A673 (cell line): ENCODE results near the gene APOL6. TPM values are rescaled to one million over a fixed set of nuclear protein-coding genes. Genes with fewer than 3 reads are reported as not detected.

Experiments
- BruUV-seq: library from RNA; stranded (reverse); fragments of 400-500 nt; replicated peaks from 2 replicates; lab custom pipeline; 2021; lab: Mats Ljungman, UMichigan
- CTCF ChIA-PET: fragments of 300-600 bp; sonication (Branson Sonifier 250); formaldehyde crosslinking; loops from one replicate; lab custom pipeline; 2022; ENCODE audit warnings: antibody characterized with exemption; lab: Charles Lee
- POLR2A ChIA-PET: fragments of 300-600 bp; sonication (Branson Sonifier 250); formaldehyde crosslinking; loops from one replicate; lab custom pipeline; 2022; ENCODE audit warnings: antibody characterized with exemption; ENCODE audit not compliant: low non-redundant PET; lab: Charles Lee
- DNase-seq: peaks from one replicate; pipeline ENCODE4 v3.0.0-alpha.2; 2015; ENCODE audit warnings: low spot score
- H3K27ac ChIP-seq: fragments of 200-600 bp; sonication (generic); 2 replicates; pipeline ENCODE4 v1.5.1; 2016; ENCODE audit warnings: mixed run types, low read depth, mild to moderate bottlenecking, mixed read lengths, antibody characterized with exemption, low read length; ENCODE audit not compliant: poor library complexity, severe bottlenecking
- H3K27me3 ChIP-seq: fragments of 200-600 bp; sonication (generic); replicated peaks from 2 replicates; pipeline ENCODE4 v1.6.1; 2017; ENCODE audit warnings: mixed run types, low read depth, mild to moderate bottlenecking, mixed read lengths, antibody characterized with exemption, low read length; ENCODE audit not compliant: insufficient read depth, poor library complexity
- H3K36me3 ChIP-seq: fragments of 200-600 bp; sonication (generic); 2 replicates; pipeline ENCODE4 v1.6.1; 2016; ENCODE audit warnings: mixed run types, mild to moderate bottlenecking, mixed read lengths, antibody characterized with exemption, low read length; ENCODE audit not compliant: insufficient read depth, poor library complexity, severe bottlenecking
- H3K4me1 ChIP-seq: fragments of 200-600 bp; sonication (generic); 2 replicates; pipeline ENCODE4 v1.6.1; 2017; ENCODE audit warnings: mixed run types, mild to moderate bottlenecking, mixed read lengths, antibody characterized with exemption, low read length; ENCODE audit not compliant: insufficient read depth, poor library complexity, severe bottlenecking
- H3K4me3 ChIP-seq: fragments of 200-600 bp; sonication (generic); 2 replicates; pipeline ENCODE4 v1.5.1; 2016; ENCODE audit warnings: low read depth, mixed run types, mild to moderate bottlenecking, mixed read lengths, low read length; ENCODE audit not compliant: poor library complexity, severe bottlenecking
- H3K9me3 ChIP-seq: fragments of 200-600 bp; sonication (generic); 2 replicates; pipeline ENCODE4 v1.6.1; 2016; ENCODE audit warnings: mixed run types, low read depth, mild to moderate bottlenecking, mixed read lengths, antibody characterized with exemption, low read length; ENCODE audit not compliant: poor library complexity, severe bottlenecking
- CTCF ChIP-seq: fragments of 300-800, 200-600 bp; sonication (generic); conservative IDR thresholded peaks from 2 replicates; pipeline ENCODE4 v1.5.1; 2017; ENCODE audit warnings: low read depth, mild to moderate bottlenecking, antibody characterized with exemption, low read length, moderate library complexity, mixed read lengths
- EZH2 ChIP-seq: fragments of 200-600 bp; sonication (generic); IDR thresholded peaks from 2 replicates; pipeline ENCODE4 v1.6.1; 2017; ENCODE audit warnings: borderline replicate concordance, low read depth, mild to moderate bottlenecking, mixed read lengths, antibody characterized with exemption, low read length; ENCODE audit not compliant: poor library complexity, severe bottlenecking
- intact Hi-C: fragments of 100-400 bp; cut with micrococcal nuclease; formaldehyde crosslinking; loops from one replicate; pipeline ENCODE4 v1.10.0; 2022; ENCODE audit not compliant: unreplicated experiment
- total RNA-seq: library from RNA; stranded (reverse); gene quantifications from 2 replicates; pipeline ENCODE4 v1.2.3, GENCODE V29; 2021

Gene APOL6
- total RNA-seq, 1 experiment from 2014 or later = 6.3 TPM

GRCh38 chr22:35687461-35687860 is 39.2 kb downstream of the APOL6 start:
- no peak overlapping the region for H3K27ac ChIP-seq
- no peak for DNase-seq
- BruUV-seq = no TSS peak
- H3K9me3 ChIP-seq = no peaks in the 10 kb centered on the region
- no peak overlapping the region for H3K4me3 ChIP-seq
- H3K4me1 ChIP-seq = peaks cover 21% of the 10 kb centered on the region
- no peaks in the 10 kb centered on the region for H3K27me3 ChIP-seq
- intact Hi-C loops = no loop called here
- ChIA-PET CTCF (no interaction called here), POLR2A (no interaction called here)
- TF ChIP-seq CTCF = no peak
- TF ChIP-seq EZH2 = no peak
- no peaks in the 10 kb centered on the region for H3K36me3 ChIP-seq

- BruUV-seq = TSS peak; percentile 81
- CTCF ChIA-PET = no interaction called here
- POLR2A ChIA-PET = interaction anchor here (0.5 kb wide), 2 partner anchors 25 to 338 kb away, joined by 3 to 5 read pairs; no protein-coding TSS in a partner anchor
Observed at GRCh38 chr22:35688913-35689675, 40.8 kb downstream of the APOL6 start.

GRCh38 chr22:35690001-35690400 is 41.8 kb downstream of the APOL6 start:
- no TSS peak for BruUV-seq
- no peaks in the 10 kb centered on the region for H3K9me3 ChIP-seq
- no peak overlapping the region for H3K4me3 ChIP-seq
- no peaks in the 10 kb centered on the region for H3K36me3 ChIP-seq
- H3K27me3 ChIP-seq = no peaks in the 10 kb centered on the region
- TF ChIP-seq CTCF = no peak
- TF ChIP-seq EZH2 = no peak
- H3K4me1 ChIP-seq = peaks cover 21% of the 10 kb centered on the region
- intact Hi-C loops = no loop called here
- ChIA-PET POLR2A (no interaction called here), CTCF (no interaction called here)
- peak overlapping the region; percentile 88 for H3K27ac ChIP-seq
- DNase-seq = peak; percentile 80

More at GRCh38 chr22:35688913-35689675, 40.8 kb downstream of the APOL6 start:
- no peak for TF ChIP-seq EZH2
- TF ChIP-seq CTCF = no peak
- no peak overlapping the region for H3K4me3 ChIP-seq
- H3K27me3 ChIP-seq = no peaks in the 10 kb centered on the region
- DNase-seq = peak; percentile 38
- H3K27ac ChIP-seq = peak overlapping the region; percentile 83
- no peaks in the 10 kb centered on the region for H3K9me3 ChIP-seq
- intact Hi-C loops = no loop called here
- no peaks in the 10 kb centered on the region for H3K36me3 ChIP-seq
- peaks cover 21% of the 10 kb centered on the region for H3K4me1 ChIP-seq
